ENCODE measurements around the gene DCST2. TPM values are rescaled to one million over a fixed set of nuclear protein-coding genes. Genes with fewer than 3 reads are reported as not detected.

The DCST2 gene
- polyA plus RNA-seq, 1 donor from 2014 or later, result 1.8 TPM

- peaks cover 12% of the 10 kb centered on the region for H4K20me1 ChIP-seq (ENCODE audit: insufficient read depth)
- no peaks in the 10 kb centered on the region for H3K27me3 ChIP-seq (ENCODE audit: insufficient read depth, low read depth, low read length)
- no peak overlapping the region for H3K27ac ChIP-seq (ENCODE audit: low read length)
- H3K4me3 ChIP-seq (ENCODE audit: low read length), result no peak overlapping the region
- H3K79me2 ChIP-seq (replicated peaks; ENCODE audit: insufficient read depth, low read length), result peaks cover 7% of the 10 kb centered on the region
- H2AFZ ChIP-seq (ENCODE audit: low read depth, low read length), result no peak overlapping the region
- no peak overlapping the region for H3K4me2 ChIP-seq (ENCODE audit: low read length)
- TF ChIP-seq, protein P1, sequence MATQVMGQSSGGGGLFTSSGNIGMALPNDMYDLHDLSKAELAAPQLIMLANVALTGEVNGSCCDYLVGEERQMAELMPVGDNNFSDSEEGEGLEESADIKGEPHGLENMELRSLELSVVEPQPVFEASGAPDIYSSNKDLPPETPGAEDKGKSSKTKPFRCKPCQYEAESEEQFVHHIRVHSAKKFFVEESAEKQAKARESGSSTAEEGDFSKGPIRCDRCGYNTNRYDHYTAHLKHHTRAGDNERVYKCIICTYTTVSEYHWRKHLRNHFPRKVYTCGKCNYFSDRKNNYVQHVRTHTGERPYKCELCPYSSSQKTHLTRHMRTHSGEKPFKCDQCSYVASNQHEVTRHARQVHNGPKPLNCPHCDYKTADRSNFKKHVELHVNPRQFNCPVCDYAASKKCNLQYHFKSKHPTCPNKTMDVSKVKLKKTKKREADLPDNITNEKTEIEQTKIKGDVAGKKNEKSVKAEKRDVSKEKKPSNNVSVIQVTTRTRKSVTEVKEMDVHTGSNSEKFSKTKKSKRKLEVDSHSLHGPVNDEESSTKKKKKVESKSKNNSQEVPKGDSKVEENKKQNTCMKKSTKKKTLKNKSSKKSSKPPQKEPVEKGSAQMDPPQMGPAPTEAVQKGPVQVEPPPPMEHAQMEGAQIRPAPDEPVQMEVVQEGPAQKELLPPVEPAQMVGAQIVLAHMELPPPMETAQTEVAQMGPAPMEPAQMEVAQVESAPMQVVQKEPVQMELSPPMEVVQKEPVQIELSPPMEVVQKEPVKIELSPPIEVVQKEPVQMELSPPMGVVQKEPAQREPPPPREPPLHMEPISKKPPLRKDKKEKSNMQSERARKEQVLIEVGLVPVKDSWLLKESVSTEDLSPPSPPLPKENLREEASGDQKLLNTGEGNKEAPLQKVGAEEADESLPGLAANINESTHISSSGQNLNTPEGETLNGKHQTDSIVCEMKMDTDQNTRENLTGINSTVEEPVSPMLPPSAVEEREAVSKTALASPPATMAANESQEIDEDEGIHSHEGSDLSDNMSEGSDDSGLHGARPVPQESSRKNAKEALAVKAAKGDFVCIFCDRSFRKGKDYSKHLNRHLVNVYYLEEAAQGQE (IDR thresholded peaks at IDR 0.05; ENCODE audit: borderline replicate concordance), result no peak
- TF ChIP-seq POLR2AphosphoS5 (IDR thresholded peaks at IDR 0.05) (no peak), EZH2 (IDR thresholded peaks at IDR 0.05; ENCODE audit: borderline replicate concordance, insufficient read depth, low read length, poor library complexity, severe bottlenecking) (no peak), MXI1 (conservative IDR thresholded peaks at IDR 0.05; ENCODE audit: poor library complexity, severe bottlenecking) (no peak), EP300 (conservative IDR thresholded peaks at IDR 0.05; ENCODE audit: poor library complexity, severe bottlenecking) (no peak), TAF1 (IDR thresholded peaks at IDR 0.05; ENCODE audit: low read depth) (no peak), CTCF (IDR thresholded peaks at IDR 0.05; ENCODE audit: poor library complexity, severe bottlenecking) (no peak), SMC3 (conservative IDR thresholded peaks at IDR 0.05; ENCODE audit: poor library complexity) (no peak), RAD21 (conservative IDR thresholded peaks at IDR 0.05) (no peak)
- no peaks in the 10 kb centered on the region for H3K9me3 ChIP-seq (ENCODE audit: low read length)
- H3F3A ChIP-seq (ENCODE audit: insufficient read depth, low read length, poor library complexity, severe bottlenecking), result peaks cover 7% of the 10 kb centered on the region
- no peak overlapping the region for H3K9ac ChIP-seq (ENCODE audit: low read length)
- H3K9me2 ChIP-seq (ENCODE audit: insufficient read depth, low read length), result no peaks in the 10 kb centered on the region
- no peaks in the 10 kb centered on the region for H3K36me3 ChIP-seq (ENCODE audit: insufficient read depth, low read length)
Measured at GRCh38 chr1:155077346-155077745, 43.8 kb upstream of the DCST2 start.

DNA sequence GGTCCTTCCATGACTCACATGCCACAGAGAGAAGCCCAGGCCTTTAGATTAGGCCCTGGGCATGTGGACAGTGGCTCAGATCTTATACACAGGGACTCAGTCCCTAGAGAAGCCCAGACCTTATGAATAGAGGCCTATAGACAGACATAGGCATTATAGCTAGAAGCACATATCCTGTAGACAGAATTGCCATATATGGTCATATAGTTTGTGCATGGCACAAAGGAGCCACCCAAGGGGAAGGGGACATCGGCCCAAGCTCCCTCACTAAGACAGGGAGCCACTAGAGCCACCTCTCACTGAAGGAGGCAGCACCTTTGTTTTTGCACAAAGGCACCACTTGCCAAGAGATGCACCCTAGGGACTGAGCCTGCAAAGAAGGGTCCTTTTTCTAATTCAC, 42.8 kb upstream of the DCST2 start:
- Histone ChIP-seq H2AFZ (ENCODE audit: low read depth, low read length) (no peak overlapping the region), H3K4me3 (ENCODE audit: low read length) (no peak overlapping the region), H3K27ac (ENCODE audit: low read length) (no peak overlapping the region), H4K20me1 (ENCODE audit: insufficient read depth) (peaks cover 4% of the 10 kb centered on the region), H3K27me3 (ENCODE audit: insufficient read depth, low read depth, low read length) (no peaks in the 10 kb centered on the region), H3K4me2 (ENCODE audit: low read length) (no peak overlapping the region), H3K9me2 (ENCODE audit: insufficient read depth, low read length) (no peaks in the 10 kb centered on the region), H3K79me2 (replicated peaks; ENCODE audit: insufficient read depth, low read length) (peaks cover 5% of the 10 kb centered on the region), H3K36me3 (ENCODE audit: insufficient read depth, low read length) (no peaks in the 10 kb centered on the region), H3F3A (ENCODE audit: insufficient read depth, low read length, poor library complexity, severe bottlenecking) (peaks cover 4% of the 10 kb centered on the region), H3K9ac (ENCODE audit: low read length) (no peak overlapping the region), H3K9me3 (ENCODE audit: low read length) (no peaks in the 10 kb centered on the region)
- TF ChIP-seq RAD21 (conservative IDR thresholded peaks at IDR 0.05) (no peak), SMC3 (conservative IDR thresholded peaks at IDR 0.05; ENCODE audit: poor library complexity) (no peak), EP300 (conservative IDR thresholded peaks at IDR 0.05; ENCODE audit: poor library complexity, severe bottlenecking) (no peak), MXI1 (conservative IDR thresholded peaks at IDR 0.05; ENCODE audit: poor library complexity, severe bottlenecking) (no peak), CTCF (IDR thresholded peaks at IDR 0.05; ENCODE audit: poor library complexity, severe bottlenecking) (no peak), POLR2AphosphoS5 (IDR thresholded peaks at IDR 0.05) (no peak), TAF1 (IDR thresholded peaks at IDR 0.05; ENCODE audit: low read depth) (no peak), EZH2 (IDR thresholded peaks at IDR 0.05; ENCODE audit: borderline replicate concordance, insufficient read depth, low read length, poor library complexity, severe bottlenecking) (no peak)
- TF ChIP-seq, protein P1 (IDR thresholded peaks at IDR 0.05; ENCODE audit: borderline replicate concordance), result no peak

All from neural cell (in vitro differentiated cells).